Measurements from ENCODE around the gene ADAMTS3.

The ADAMTS3 gene

DNA sequence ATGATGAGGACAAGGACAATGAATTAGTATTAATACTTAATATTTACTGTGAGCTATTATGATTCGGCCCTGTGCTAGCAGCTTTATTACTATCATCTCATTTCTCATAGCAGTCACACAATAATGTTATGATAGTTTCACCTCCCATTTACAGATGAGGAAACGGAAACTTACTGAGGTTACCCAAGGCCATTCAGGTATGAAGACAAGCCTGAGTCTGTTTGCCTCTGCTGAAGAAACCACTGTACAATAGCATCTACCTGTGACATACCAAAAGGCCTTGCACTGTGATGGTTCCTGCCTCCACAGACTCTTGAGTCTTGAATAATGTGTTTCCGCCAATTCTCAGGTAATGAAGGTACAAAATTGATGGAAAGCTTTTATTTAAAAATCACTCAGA, 288.8 kb downstream of the ADAMTS3 start:
- TF ChIP-seq, protein P1, sequence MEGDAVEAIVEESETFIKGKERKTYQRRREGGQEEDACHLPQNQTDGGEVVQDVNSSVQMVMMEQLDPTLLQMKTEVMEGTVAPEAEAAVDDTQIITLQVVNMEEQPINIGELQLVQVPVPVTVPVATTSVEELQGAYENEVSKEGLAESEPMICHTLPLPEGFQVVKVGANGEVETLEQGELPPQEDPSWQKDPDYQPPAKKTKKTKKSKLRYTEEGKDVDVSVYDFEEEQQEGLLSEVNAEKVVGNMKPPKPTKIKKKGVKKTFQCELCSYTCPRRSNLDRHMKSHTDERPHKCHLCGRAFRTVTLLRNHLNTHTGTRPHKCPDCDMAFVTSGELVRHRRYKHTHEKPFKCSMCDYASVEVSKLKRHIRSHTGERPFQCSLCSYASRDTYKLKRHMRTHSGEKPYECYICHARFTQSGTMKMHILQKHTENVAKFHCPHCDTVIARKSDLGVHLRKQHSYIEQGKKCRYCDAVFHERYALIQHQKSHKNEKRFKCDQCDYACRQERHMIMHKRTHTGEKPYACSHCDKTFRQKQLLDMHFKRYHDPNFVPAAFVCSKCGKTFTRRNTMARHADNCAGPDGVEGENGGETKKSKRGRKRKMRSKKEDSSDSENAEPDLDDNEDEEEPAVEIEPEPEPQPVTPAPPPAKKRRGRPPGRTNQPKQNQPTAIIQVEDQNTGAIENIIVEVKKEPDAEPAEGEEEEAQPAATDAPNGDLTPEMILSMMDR (IDR thresholded peaks at IDR 0.05; ENCODE audit: unreplicated experiment in 3 of 3) = no peak
- H3K4me3 Mint-ChIP-seq = no peak overlapping the region
- no peaks in the 10 kb centered on the region for H3K4me1 Mint-ChIP-seq
- H3K27ac Mint-ChIP-seq = no peak overlapping the region
- H3K36me3 Mint-ChIP-seq (ENCODE audit: low read depth) = no peaks in the 10 kb centered on the region
- no peaks in the 10 kb centered on the region for H3K9me3 Mint-ChIP-seq
- no peaks in the 10 kb centered on the region for H3K27me3 Mint-ChIP-seq (ENCODE audit: low read depth)

DNA sequence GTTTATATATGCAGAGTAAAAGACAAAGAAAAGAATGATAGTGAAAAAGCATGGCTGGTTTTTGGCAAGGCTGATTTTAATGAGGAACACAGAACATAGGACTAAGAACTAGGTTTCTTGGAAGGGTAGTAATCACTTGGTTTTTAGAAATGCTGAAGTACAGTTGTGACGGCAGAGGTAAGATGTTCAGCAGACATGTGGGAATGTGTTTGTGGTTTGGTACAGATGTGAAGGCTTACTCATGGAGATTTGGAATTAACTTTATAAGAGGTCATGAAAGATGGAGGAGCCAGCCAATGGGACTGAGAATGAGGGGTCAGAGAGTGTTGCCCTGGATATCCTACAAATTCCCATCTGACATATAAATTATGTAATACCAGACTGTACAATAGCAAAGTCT, 293.6 kb downstream of the ADAMTS3 start:
- Mint-ChIP-seq H3K9me3 (peaks cover 7% of the 10 kb centered on the region), H3K4me1 (no peaks in the 10 kb centered on the region), H3K27me3 (ENCODE audit: low read depth) (no peaks in the 10 kb centered on the region), H3K27ac (no peak overlapping the region), H3K4me3 (no peak overlapping the region), H3K36me3 (ENCODE audit: low read depth) (no peaks in the 10 kb centered on the region)
- TF ChIP-seq, protein P1 (IDR thresholded peaks at IDR 0.05; ENCODE audit: unreplicated experiment in 3 of 3) = no peak

DNA sequence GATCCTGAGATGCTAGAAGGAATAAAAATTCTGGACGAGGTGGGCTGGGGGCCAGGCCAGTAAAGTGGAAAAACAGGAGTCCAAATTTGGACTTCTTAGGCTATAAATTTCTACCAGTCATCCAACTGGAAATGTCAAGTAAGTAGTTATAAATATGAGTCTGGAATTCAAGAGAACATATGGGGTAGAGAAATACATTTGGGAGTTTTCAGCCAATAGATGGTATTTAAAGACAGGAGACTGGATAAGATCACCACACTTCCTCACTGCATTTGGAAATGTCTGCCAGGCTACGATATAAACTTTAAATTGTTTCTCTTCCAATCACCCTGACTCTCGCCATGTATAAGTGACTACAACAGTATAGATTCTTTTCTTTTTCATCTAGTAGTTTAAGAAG, 294.8 kb downstream of the ADAMTS3 start:
- H3K9me3 Mint-ChIP-seq = peaks cover 7% of the 10 kb centered on the region
- H3K36me3 Mint-ChIP-seq (ENCODE audit: low read depth) = no peaks in the 10 kb centered on the region
- no peak overlapping the region for H3K27ac Mint-ChIP-seq
- no peaks in the 10 kb centered on the region for H3K27me3 Mint-ChIP-seq (ENCODE audit: low read depth)
- no peaks in the 10 kb centered on the region for H3K4me1 Mint-ChIP-seq
- TF ChIP-seq, protein P1 (IDR thresholded peaks at IDR 0.05; ENCODE audit: unreplicated experiment in 3 of 3) = no peak
- no peak overlapping the region for H3K4me3 Mint-ChIP-seq

DNA sequence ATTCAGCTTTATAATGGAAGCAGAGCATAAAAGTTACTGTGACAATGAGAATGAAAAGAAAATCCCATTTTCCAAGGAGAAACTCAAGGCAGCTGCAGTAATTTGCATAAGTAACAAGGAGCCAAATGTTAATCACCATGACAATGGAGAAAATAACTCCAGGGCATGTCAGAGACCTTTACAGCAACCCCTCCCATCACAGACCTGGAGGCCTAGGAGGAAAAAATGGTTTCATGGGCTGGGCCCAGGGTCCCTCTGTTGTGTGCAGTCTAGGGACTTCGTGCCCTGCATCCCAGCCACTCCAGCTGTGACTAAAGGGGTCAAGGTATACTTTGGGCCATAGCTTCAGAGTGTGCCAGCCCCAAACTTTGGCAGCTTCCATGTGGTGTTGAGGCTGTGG, 313.8 kb downstream of the ADAMTS3 start:
- H3K27me3 Mint-ChIP-seq (ENCODE audit: low read depth) = no peaks in the 10 kb centered on the region
- H3K4me3 Mint-ChIP-seq = no peak overlapping the region
- H3K4me1 Mint-ChIP-seq = no peaks in the 10 kb centered on the region
- no peak overlapping the region for H3K27ac Mint-ChIP-seq
- no peaks in the 10 kb centered on the region for H3K36me3 Mint-ChIP-seq (ENCODE audit: low read depth)
- peaks cover 3% of the 10 kb centered on the region for H3K9me3 Mint-ChIP-seq
- TF ChIP-seq, protein P1 (IDR thresholded peaks at IDR 0.05; ENCODE audit: unreplicated experiment in 3 of 3) = no peak

DNA sequence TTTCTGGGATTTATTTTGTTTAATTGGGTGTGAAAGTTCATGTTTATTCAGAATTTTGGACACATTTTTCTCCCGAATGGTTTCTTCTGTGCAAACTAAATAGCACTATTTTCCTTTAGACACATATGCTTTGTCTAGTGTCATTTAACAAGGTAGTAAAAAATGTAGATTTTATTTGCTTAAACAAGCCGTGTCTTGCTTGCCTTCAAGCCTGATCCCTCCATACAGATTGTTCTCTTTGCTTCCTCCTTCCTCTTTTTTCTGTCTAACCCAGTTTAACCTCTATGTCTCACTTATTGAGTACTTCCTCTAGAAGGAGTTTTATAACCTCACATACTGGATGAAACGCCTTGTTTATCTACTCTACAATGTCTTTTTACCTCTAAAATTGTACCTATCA, 325.4 kb downstream of the ADAMTS3 start:
- Mint-ChIP-seq H3K27me3 (ENCODE audit: low read depth) (no peaks in the 10 kb centered on the region), H3K36me3 (ENCODE audit: low read depth) (no peaks in the 10 kb centered on the region), H3K27ac (no peak overlapping the region), H3K9me3 (no peaks in the 10 kb centered on the region), H3K4me3 (no peak overlapping the region), H3K4me1 (no peaks in the 10 kb centered on the region)
- TF ChIP-seq, protein P1 (IDR thresholded peaks at IDR 0.05; ENCODE audit: unreplicated experiment in 3 of 3) = no peak

DNA sequence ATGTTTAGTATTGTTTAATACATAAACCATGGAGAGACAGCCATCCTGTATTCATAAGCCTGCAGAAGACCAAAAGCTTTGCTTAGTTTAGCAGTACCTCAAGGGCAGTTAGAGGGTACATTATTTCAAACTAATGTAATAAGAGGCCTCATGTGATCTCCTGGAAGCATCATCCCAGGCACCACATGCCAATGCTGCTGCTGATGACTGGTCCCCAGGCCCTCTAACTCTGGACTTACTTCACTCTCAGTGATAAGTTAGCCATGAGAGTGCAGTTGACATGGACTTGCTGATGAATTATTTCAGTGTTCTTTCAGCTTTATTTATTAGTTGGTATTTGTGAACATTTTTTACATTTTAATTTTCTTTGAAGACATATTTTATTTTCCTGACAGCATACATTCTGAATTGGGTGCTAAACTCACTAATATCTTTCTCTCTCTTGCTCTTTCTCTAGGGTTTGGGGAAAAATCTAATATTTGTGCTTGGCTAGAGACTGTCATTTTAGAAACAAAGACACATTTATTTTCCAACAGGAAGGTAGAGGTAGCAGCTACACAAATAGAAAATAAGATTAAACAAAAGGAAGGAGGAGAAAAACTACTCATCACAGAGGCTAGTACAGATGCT, 329.4 kb downstream of the ADAMTS3 start:
- Mint-ChIP-seq H3K4me3 (no peak overlapping the region), H3K36me3 (ENCODE audit: low read depth) (no peaks in the 10 kb centered on the region), H3K4me1 (no peaks in the 10 kb centered on the region), H3K27me3 (ENCODE audit: low read depth) (no peaks in the 10 kb centered on the region), H3K27ac (no peak overlapping the region), H3K9me3 (peaks cover 10% of the 10 kb centered on the region)
- TF ChIP-seq, protein P1 (IDR thresholded peaks at IDR 0.05; ENCODE audit: unreplicated experiment in 3 of 3) = no peak

All from nephron (organoid).